WTC11 (cell line): ENCODE measurements around the gene TMC4. TPM values are rescaled to one million over a fixed set of nuclear protein-coding genes. Genes with fewer than 3 reads are reported as not detected.

Experiments used
- USF2 ChIP-seq: sonication (generic); formaldehyde crosslinking; IDR thresholded peaks from 2 replicates; pipeline ENCODE4 v1.8.1; 2023; ENCODE audit warnings: mild to moderate bottlenecking, missing genetic modification reagents, moderate library complexity
- total RNA-seq: library from RNA; stranded (reverse); gene quantifications from 3 replicates; pipeline ENCODE4 v1.2.3, GENCODE V29; 2021

Gene TMC4
- total RNA-seq, 1 experiment from 2014 or later = 9.3 TPM

GRCh38 chr19:54114340-54115108, 58.4 kb downstream of the TMC4 start (continued):
- peak; percentile 42; the same call in 1 of the 2 replicates for TF ChIP-seq USF2 (CRISPR knock-in tag)

Other genes with a start within 250 kb of the TMC4 start
- 12.5 to 15.7 TPM (median 15.1 TPM) in 3 replicates for gene CACNG8, start 210.2 kb downstream of the TMC4 start, total RNA-seq
- gene CACNG6, start 181.5 kb downstream of the TMC4 start, total RNA-seq = 2.5 to 3.3 TPM (median 2.5 TPM) in 3 replicates
- not detected in 3 replicates for gene VSTM1, start 109.3 kb downstream of the TMC4 start, total RNA-seq
- gene TARM1, start 91.8 kb downstream of the TMC4 start, total RNA-seq = not detected in 3 replicates
- 1.7 to 2.7 TPM (median 2.3 TPM) in 3 replicates for gene OSCAR, start 72.4 kb downstream of the TMC4 start, total RNA-seq
- gene NDUFA3, start 70.3 kb downstream of the TMC4 start, total RNA-seq = 181 to 203 TPM (median 203 TPM) in 3 replicates
- gene TFPT, start 57.5 kb downstream of the TMC4 start, total RNA-seq = 20.5 to 24.6 TPM (median 24.2 TPM) in 3 replicates
- gene PRPF31, start 57.4 kb downstream of the TMC4 start, total RNA-seq = 82.3 to 92.8 TPM (median 89.5 TPM) in 3 replicates
- gene CNOT3, start 35.4 kb downstream of the TMC4 start, total RNA-seq = 90.7 to 96.8 TPM (median 93.3 TPM) in 3 replicates
- 4.6 to 5.4 TPM (median 4.9 TPM) in 3 replicates for gene LENG1, start 13.4 kb downstream of the TMC4 start, total RNA-seq
- gene MBOAT7, start 16.4 kb upstream of the TMC4 start, total RNA-seq = 109 to 126 TPM (median 113 TPM) in 3 replicates
- gene TSEN34, start 18.1 kb upstream of the TMC4 start, total RNA-seq = 32.0 to 34.3 TPM (median 32.5 TPM) in 3 replicates
- 1,828 to 2,106 TPM (median 2,018 TPM) in 3 replicates for gene RPS9, start 27.7 kb upstream of the TMC4 start, total RNA-seq
- gene LILRB3, start 49.8 kb upstream of the TMC4 start, total RNA-seq = not detected in 3 replicates
- gene LILRA6, start 69.6 kb upstream of the TMC4 start, total RNA-seq = not detected in 3 replicates
- 0.07 to 0.11 TPM (median 0.09 TPM) in 3 replicates for gene LILRB5, start 84.1 kb upstream of the TMC4 start, total RNA-seq
- 0.11 TPM in 1 of 3 replicates, not detected in the others for gene LILRB2, start 108.0 kb upstream of the TMC4 start, total RNA-seq
- gene LILRA5, start 140.0 kb upstream of the TMC4 start, total RNA-seq = 0.25 TPM in 1 of 3 replicates, not detected in the others
- gene LILRA4, start 166.0 kb upstream of the TMC4 start, total RNA-seq = not detected in 3 replicates
- gene LAIR1, start 191.8 kb upstream of the TMC4 start, total RNA-seq = 0.18 to 0.60 TPM (median 0.37 TPM) in 3 replicates
- gene TTYH1, start 242.3 kb upstream of the TMC4 start, total RNA-seq = 35.9 to 38.2 TPM (median 37.1 TPM) in 3 replicates